ENCODE data around the gene NR5A1.

NR5A1 gene

GRCh38 chr9:124439086-124439485, 68.1 kb downstream of the NR5A1 start:
- DNase-seq: no peak

GRCh38 chr9:124438091-124438490, 69.1 kb downstream of the NR5A1 start:
- no peak for DNase-seq

- no peak for DNase-seq
Measured at GRCh38 chr9:124437086-124437485, 70.1 kb downstream of the NR5A1 start.

- DNase-seq: no peak
Measured at GRCh38 chr9:124436320-124436719, 70.9 kb downstream of the NR5A1 start.
